Fibroblast of the aortic adventitia (primary cell): ENCODE measurements around the gene FAR1. TPM values are rescaled to one million over a fixed set of nuclear protein-coding genes. Genes with fewer than 3 reads are reported as not detected.

Experiments used
- DNase-seq: peaks from one replicate; pipeline ENCODE4 v3.0.0-alpha.2; 2010; ENCODE audit warnings: low read depth
- H3K4me3 ChIP-seq: 2 replicates; pipeline ENCODE4 v1.5.1; 2011; ENCODE audit warnings: low read depth, mild to moderate bottlenecking, control low read depth, low read length, moderate library complexity
- CTCF ChIP-seq: IDR thresholded peaks from 2 replicates; pipeline ENCODE4 v1.5.1; 2011; ENCODE audit warnings: mild to moderate bottlenecking, low read length, control low read depth, inconsistent platforms; ENCODE audit not compliant: insufficient read depth
- total RNA-seq: library from RNA; depleted of rRNA; stranded (reverse); fragments of >200 nt; gene quantifications from 2 replicates; pipeline ENCODE4 v1.2.3, GENCODE V29; 2012; ENCODE audit warnings: low replicate concordance

The FAR1 gene
- total RNA-seq, 1 donor, result 67.6 TPM

DNA sequence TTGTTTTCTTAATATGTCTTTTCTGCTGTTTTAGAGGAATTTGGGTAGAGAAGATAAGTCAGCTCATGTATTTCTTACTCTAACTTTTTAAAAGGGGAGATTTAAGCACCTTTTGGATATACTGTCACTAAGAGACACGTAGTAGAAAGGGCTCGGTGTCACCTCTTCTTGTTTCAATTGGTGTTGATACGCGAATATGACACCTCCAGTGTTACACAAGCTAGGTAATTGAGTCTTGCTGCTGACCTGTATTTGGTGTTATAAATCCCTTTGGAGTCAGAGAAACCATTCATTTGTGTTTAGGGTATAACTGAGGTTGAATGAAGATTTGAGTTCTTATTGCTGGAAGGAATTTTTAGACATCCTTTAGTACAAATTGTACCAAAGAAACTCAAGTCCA lies 25.6 kb downstream of the FAR1 start:
- no peak for DNase-seq
- TF ChIP-seq CTCF, result no peak
- no peak overlapping the region for H3K4me3 ChIP-seq

- TF ChIP-seq CTCF, result no peak
- DNase-seq, result no peak
- no peak overlapping the region for H3K4me3 ChIP-seq
Observed at GRCh38 chr11:13695886-13696285, 27.4 kb downstream of the FAR1 start.

DNA sequence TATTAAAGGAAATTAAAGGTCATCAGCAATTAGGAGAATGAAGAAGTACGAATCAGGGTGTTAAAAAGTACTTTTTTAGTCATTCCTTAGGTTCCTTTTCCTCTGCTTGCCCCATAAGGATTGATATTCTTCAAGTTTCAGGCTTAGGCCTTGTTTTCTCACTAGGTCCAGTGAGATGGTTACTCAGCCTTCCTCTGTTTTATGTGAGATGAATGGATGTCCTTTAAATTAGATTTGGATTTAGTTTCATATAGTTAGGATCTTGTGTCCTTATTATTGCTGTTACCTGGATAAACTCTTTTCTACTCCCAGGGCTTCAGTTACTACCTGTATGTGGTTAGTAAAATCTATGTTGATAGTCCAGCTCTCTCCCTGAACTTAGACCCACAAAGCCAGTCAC lies 29.2 kb downstream of the FAR1 start:
- DNase-seq, result no peak
- H3K4me3 ChIP-seq, result no peak overlapping the region
- TF ChIP-seq CTCF, result no peak

GRCh38 chr11:13698132-13698531 lies 29.7 kb downstream of the FAR1 start:
- TF ChIP-seq CTCF, result no peak

DNA sequence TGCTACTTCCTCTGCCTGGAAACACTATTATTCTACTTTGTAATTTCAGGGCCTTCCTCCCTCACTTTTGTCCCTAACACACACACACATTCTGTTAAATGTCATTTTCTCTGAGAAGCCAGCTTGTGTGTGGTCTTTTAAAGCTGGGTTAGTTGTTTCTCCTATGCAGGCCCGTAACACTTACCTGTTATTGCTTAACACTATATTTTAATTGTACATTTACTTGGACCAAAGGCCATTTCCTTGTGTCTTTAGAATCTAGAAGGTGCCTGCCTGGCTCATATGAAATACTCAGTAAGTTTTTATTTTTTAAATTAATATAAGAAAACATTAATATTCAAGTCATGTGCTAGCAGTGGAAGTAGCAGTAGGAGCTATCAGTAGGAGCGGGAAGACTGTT lies 30.6 kb downstream of the FAR1 start:
- DNase-seq, result no peak
- no peak overlapping the region for H3K4me3 ChIP-seq
- no peak for TF ChIP-seq CTCF

More at GRCh38 chr11:13698132-13698531, 29.7 kb downstream of the FAR1 start:
- no peak for DNase-seq
- H3K4me3 ChIP-seq, result no peak overlapping the region

DNA sequence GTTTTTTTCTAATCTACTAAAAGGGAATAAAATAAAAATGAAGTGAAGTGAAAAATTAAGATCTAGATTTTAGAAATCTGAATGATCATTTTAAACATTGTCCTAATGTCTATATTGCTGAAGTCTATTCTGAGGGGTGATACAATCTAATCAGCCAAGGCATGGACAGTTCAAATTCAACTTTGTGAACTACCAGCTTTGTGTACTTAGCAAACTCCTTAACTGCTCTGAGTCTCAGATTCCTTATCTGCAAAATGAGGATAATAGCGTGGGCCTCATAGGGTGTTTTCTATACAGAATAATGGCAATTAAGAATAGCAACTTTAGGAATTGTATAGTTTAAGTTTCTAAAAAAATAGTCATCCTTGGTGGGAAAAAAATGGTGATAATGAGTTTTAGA lies 31.4 kb downstream of the FAR1 start:
- H3K4me3 ChIP-seq, result no peak overlapping the region
- no peak for TF ChIP-seq CTCF
- no peak for DNase-seq

GRCh38 chr11:13701506-13701905 lies 33.0 kb downstream of the FAR1 start:
- DNase-seq, result no peak
- H3K4me3 ChIP-seq, result no peak overlapping the region
- no peak for TF ChIP-seq CTCF
